Dedifferentiated amniotic fluid mesenchymal stem cell (primary cell): ENCODE measurements around the gene TAF10.

Source experiments
- DNase-seq: peaks from one replicate; pipeline ENCODE4 v3.0.0-alpha.2; 2016; ENCODE audit errors: extremely low spot score

TAF10 gene

GRCh38 chr11:6625156-6625831 is 13.3 kb upstream of the TAF10 start:
- DNase-seq, result no peak

- no peak for DNase-seq
Measured at GRCh38 chr11:6623391-6624363, 11.7 kb upstream of the TAF10 start.

DNA sequence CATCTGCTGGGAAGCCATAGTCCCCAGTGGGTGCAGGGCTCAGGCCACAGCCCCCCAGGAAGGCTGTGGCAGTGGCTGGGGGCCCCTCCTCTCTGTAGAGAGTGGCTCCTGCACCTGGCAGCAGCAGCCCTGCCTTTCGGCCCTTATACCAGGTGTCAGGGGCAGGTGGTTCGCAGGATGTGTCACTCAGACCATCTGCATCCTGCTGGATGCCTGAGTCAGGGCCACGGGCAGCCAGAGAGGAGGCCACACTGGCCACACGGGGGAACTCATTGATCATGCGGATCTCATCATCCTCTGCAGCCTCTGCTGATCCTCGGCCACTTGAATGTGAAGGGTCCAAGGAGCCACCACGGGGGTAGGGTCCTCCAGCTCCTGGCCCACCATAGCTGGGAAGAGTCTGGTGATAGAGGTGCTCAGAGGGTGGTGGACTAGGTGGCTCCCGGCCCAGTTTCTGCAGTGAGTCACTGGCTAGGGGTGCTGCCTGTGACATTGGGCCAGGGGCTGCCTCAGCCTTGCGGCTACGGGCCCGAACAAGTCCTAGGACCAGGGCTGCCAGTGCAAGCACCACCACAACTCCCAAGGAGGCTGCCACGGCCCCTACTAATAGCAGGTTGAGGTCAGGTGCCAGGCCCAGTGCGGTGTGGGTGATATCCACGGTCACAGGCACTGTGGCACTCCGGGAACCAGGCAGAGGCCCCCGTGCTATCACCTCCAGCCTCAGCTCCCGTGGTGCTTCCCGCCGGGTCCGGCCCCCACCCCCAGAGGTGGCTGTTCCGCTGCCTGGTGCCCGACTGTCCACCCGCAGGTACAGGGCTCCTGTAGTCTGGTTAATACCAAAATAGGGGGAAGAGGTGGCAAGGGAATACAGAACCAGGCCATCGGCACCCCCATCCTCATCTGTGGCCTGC is 10.5 kb upstream of the TAF10 start:
- DNase-seq, result no peak

GRCh38 chr11:6621711-6622211 is 9.7 kb upstream of the TAF10 start:
- no peak for DNase-seq

DNA sequence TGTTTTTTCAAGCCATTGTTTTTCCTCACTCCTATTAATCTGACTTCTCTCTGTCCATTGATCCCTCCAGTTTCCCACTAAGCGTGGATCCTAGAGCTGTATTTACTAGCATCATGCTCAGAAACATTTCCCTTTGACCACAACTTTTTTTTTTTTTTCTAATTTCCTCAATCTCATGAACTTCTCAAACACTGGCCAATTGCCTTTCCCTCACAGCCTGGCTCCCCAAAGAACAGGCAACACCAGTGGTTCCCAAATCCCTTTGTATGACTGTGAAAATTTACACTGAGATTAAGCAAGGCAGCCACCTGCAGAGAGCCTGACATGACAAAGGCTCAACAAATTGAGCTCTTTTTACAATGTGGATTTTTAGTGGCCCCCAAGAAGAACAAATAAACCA is 8.6 kb upstream of the TAF10 start:
- no peak for DNase-seq

DNA sequence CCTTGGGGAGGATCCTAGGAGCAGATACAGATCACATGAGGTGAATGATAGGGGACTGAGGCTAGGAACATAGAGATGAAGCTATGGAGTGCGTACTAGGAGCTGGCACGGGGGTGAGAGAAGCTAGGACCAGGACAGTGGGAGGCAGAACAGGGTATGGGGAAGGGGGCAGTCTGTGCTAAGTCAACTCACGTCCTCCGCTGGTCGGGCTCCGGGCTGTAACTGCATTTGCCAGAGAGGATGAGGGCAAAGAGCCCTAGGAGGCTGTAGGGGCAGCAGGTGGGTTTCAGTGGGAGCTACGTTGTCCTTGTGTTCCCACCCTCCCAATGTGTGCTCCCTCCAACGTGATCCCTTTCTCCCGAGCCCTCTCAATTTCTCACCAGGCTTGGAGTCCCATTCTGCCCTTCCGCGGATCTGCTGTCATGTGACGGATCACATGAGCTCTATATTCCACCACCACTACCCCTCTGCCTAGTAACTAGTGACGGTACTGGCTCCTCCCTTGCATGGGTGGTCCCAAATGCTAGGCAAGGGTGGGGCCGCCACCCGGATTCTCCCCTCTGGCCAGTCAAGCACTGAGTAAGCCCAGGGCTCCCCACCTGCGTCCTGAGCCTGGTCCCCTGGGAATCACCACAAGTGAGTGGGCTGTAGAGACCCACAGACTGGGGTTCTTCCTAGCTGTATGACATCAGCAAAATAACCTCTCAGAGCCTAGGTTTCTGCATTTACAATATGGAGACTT is 7.2 kb upstream of the TAF10 start, which contains the start of gene TPP1:
Gene TPP1 (minus strand): TSS at position 419 of the 742 bp plus-strand sequence. CDS start 22 bp downstream, at position 397.
- peak; percentile 87 for DNase-seq

GRCh38 chr11:6618117-6619003 is 6.3 kb upstream of the TAF10 start:
- peak; percentile 67 for DNase-seq

- no peak for DNase-seq
Measured at GRCh38 chr11:6617315-6617781, 5.3 kb upstream of the TAF10 start.

DNA sequence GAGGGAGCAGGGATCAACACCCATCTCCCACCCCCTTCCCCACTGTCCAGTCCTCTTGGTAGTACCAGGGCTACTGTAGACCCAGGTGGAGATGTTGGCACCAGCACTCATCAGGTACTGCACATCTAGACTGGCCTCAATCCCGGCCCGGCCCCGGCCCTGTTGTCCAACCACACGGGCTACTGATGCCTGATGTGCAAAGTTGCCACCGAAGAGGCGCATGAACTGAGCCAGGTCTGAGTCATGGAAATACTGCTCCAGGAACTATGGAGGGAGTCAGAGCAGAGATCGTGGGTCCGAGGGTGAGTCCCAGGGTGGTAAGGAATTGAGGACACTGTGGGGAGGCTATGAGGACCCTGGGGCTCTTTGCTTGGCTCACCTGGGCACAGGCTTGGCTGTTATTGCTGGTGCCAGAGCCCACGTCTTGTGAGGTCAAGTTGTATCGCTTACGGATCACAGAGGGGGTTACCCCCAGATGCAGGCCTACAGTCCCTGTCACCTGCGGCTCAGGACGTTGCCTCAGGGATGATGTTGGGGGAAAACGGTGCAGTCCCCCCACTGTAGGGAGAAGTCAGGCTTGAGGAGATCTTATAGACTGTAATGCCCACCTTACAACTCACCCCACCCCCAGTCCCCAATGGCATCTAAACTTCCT is 4.7 kb upstream of the TAF10 start:
- DNase-seq, result no peak

GRCh38 chr11:6615882-6616585 is 4.0 kb upstream of the TAF10 start:
- no peak for DNase-seq

DNA sequence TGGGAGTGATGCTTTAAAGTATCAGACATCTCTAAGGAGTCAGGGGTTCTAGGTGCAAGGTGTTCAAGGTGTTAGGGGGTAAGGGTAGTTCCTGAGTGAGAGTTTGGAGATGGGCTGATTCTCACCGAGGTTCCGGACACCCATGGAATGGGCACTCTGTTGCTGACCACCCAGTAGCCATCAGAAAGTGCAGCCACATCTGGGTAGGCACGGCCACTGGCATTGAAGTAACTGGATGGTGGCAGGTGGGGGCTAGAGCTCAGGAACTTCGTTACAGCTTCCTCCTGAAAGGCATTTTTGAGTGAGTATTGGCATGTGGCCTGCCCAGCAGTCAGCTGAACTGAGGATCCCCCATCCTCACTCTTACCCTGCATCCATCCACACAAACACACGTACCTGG is 3.0 kb upstream of the TAF10 start:
- DNase-seq, result no peak

DNA sequence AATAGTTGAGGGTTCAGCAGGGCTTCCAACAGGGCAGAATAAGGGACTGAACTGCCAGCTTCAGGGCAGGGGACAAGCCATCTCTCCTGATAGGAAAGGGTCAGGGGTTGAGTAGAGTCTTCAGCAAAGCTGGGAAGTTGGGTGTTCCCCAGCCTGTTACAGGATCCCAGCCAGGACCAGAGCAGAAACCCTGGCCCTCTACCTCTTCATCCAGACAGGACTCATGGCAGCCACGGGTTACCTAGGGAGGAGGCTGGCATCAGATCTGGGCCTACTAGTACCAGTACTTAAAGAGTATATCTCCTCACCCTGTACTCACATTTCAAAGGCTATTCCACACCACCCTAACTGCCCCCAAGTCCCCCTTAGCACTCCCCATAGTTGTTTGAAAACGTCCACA is 2.4 kb upstream of the TAF10 start:
- no peak for DNase-seq

GRCh38 chr11:6613496-6613895 is 1.5 kb upstream of the TAF10 start:
- DNase-seq, result no peak

- DNase-seq, result no peak
Measured at GRCh38 chr11:6611963-6612212, 128 bp downstream of the TAF10 start.

DNA sequence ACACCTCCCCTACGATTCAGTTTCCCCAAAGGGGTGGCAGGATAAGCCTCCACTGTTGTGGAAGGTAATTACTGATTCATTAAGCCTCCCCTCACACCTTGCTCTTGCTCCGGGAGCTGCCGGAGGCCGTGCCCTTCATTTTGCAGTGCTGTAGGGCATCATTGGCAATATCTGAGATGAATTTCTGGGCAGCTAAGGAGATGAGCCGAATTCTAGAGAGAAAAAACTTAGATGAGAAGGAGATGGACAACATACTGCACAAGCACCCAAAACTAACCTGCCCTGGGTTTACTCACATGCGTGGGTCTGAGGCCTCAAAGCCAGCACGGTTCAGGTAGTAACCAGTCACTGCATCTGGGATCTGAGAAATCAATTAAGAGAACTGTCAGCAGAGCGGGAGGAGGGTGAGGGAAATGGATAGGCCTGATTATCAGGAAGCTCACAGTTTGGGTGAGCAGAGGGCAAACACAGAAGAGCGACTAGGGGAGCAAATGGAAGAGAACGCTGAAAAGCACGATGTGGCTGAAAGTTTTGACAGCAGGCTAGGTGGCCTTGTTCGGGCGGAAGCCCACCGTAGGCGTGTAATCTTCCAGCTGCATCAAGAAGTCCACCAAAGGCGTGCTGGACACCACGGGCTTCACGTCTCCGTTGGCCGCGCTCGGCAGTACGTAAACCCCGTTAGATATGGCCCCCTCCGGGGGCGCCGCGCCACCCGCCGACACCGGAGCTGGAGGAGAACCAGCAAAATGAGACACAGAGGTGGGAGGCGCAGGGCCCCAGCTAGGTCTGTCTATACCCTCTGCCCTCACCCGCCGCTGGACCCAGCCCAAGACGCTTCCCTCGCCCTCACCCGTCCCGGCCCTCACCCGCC is 689 bp downstream of the TAF10 start:
- DNase-seq, result no peak

GRCh38 chr11:6610591-6610990 is 1.4 kb downstream of the TAF10 start:
- DNase-seq, result no peak

DNA sequence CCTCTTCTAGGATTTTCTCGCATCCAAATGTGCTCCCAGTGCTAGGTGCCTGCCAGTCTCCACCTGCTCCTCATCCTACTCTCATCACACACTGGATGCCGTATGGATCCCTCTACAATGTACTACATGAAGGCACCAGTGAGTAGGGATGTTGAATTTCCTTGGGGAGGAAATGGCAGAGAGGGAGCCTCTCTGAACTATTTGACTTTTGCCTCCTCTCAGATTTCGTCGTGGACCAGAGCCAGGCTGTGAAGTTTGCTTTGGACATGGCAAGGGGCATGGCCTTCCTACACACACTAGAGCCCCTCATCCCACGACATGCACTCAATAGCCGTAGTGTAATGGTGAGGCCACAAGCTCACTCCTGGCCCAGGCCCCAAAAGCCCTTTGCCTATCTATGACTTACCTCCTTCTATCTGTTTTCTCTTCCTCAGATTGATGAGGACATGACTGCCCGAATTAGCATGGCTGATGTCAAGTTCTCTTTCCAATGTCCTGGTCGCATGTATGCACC is 2.5 kb downstream of the TAF10 start:
- DNase-seq, result no peak
